Measurements from ENCODE around the gene MKNK2.
"Not testable (repeated sequence)": the region's sequence is repeated elsewhere in the genome, so short reads cannot be mapped to it uniquely, and the experiment has no call there.

The MKNK2 gene

DNA sequence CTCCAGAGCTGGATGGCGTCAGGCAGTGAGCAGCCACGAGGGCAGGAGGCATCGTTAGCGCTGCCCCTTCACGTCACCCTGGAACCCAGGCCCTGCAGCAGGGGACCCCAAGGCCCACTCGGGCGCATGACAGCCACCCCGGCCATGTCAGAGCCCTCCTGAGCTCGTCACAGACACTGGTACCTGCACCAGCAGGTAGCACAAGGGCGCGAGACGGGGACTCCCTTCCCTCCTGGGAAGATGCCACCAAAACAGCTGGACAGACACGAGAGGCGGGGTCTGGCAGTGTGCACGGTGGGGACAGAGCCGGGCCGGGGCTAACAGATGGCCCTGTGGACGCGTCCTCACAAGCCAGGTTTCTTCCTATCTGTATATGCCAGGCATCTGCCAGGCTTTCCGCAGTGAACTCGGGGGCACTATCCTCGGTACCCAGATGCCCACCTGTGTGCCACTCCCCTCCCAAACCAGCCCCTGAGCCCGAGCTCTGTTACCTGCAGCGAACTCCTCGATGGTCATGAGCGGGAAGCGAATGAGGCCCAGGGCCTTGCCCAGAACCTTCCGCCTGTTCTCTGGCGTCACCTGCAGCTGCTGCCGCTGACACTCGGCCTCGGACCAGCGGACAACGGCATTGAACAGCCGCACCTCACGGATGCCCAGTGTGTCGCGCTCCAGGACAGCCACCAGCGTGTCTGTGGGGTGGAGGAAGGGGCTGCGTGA is 61.4 kb downstream of the MKNK2 start:
- no peak for DNase-seq

DNA sequence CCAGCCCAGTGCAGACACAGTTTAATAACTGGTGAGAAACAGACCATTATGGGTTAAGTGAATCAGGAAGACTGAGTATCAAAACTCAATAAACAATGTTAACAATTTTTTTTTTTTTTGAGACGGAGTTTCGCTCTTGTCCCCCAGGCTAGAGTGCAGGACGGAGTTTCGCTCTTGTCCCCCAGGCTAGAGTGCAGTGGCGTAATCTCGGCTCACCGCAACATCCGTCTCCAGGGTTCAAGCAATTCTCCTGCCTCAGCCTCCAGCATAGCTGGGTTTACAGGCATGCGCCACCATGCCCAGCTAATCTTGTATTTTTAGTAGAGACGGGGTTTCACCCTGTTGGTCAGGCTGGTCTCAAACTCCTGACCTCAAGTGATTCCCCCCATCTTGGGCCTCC is 62.6 kb downstream of the MKNK2 start:
- DNase-seq: not testable (repeated sequence)
